HEK293T (cell line): ENCODE data around the gene PCDHGC4.

Source experiments
- CTCF ChIA-PET: fragments of 350-600 bp; formaldehyde crosslinking; extraction: SDS; loops from one replicate; lab custom pipeline; 2021; ENCODE audit warnings: antibody characterized with exemption, inconsistent platforms; lab: Yijun Ruan, JAX
- POLR2A ChIA-PET: fragments of 350-600 bp; formaldehyde crosslinking; extraction: SDS; loops from one replicate; lab custom pipeline; 2020; ENCODE audit warnings: antibody characterized with exemption, inconsistent platforms; lab: Yijun Ruan, JAX
- DNase-seq: peaks from one replicate; pipeline ENCODE4 v3.0.0; 2012; ENCODE audit warnings: mixed read lengths; ENCODE audit errors: extremely low spot score
- ARNT ChIP-seq: fragments of 450-650 bp; IDR thresholded peaks from 2 replicates; pipeline ENCODE4 v1.6.1; 2017; ENCODE audit warnings: mild to moderate bottlenecking
- BHLHE40 ChIP-seq: fragments of 450-650 bp; IDR thresholded peaks from 2 replicates; pipeline ENCODE4 v1.6.1; 2016; ENCODE audit warnings: mild to moderate bottlenecking, moderate library complexity, borderline replicate concordance
- CTBP1 ChIP-seq: fragments of 450-650 bp; IDR thresholded peaks from 2 replicates; pipeline ENCODE4 v1.6.1; 2016; ENCODE audit warnings: borderline replicate concordance
- ELF4 ChIP-seq: fragments of 450-650 bp; IDR thresholded peaks from 2 replicates; pipeline ENCODE4 v1.6.1; 2017; ENCODE audit warnings: antibody characterized with exemption
- FOXA1 ChIP-seq: fragments of 450-650 bp; IDR thresholded peaks from 2 replicates; pipeline ENCODE4 v1.6.1; 2016; ENCODE audit warnings: mild to moderate bottlenecking
- FOXK2 ChIP-seq: fragments of 450-650 bp; IDR thresholded peaks from 2 replicates; pipeline ENCODE4 v1.6.1; 2016; ENCODE audit warnings: mild to moderate bottlenecking
- FOXM1 ChIP-seq: fragments of 450-650 bp; IDR thresholded peaks from 2 replicates; pipeline ENCODE4 v1.6.1; 2017; ENCODE audit warnings: mild to moderate bottlenecking, borderline replicate concordance
- HDGF ChIP-seq: fragments of 450-650 bp; IDR thresholded peaks from 2 replicates; pipeline ENCODE4 v1.6.1; 2017; ENCODE audit warnings: antibody characterized with exemption, borderline replicate concordance
- L3MBTL2 ChIP-seq: fragments of 450-650 bp; conservative IDR thresholded peaks from 2 replicates; pipeline ENCODE4 v1.6.1; 2016; ENCODE audit warnings: mild to moderate bottlenecking
- LEF1 ChIP-seq: fragments of 450-650 bp; IDR thresholded peaks from 2 replicates; pipeline ENCODE4 v1.6.1; 2017; ENCODE audit warnings: mild to moderate bottlenecking, borderline replicate concordance
- NFRKB ChIP-seq: fragments of 450-650 bp; IDR thresholded peaks from 2 replicates; pipeline ENCODE4 v1.6.1; 2016; ENCODE audit warnings: mild to moderate bottlenecking, moderate library complexity
- PKNOX1 ChIP-seq: fragments of 450-650 bp; IDR thresholded peaks from 2 replicates; pipeline ENCODE4 v1.6.1; 2016
- SP1 ChIP-seq: fragments of 450-650 bp; IDR thresholded peaks from 2 replicates; pipeline ENCODE4 v1.6.1; 2017
- SUZ12 ChIP-seq: fragments of 450-650 bp; IDR thresholded peaks from 2 replicates; pipeline ENCODE4 v1.6.1; 2016; ENCODE audit warnings: mild to moderate bottlenecking
- TARDBP ChIP-seq: fragments of 450-650 bp; IDR thresholded peaks from 2 replicates; pipeline ENCODE4 v1.6.1; 2016
- ZNF384 ChIP-seq: fragments of 450-650 bp; IDR thresholded peaks from 2 replicates; pipeline ENCODE4 v1.6.1; 2016

The PCDHGC4 gene

GRCh38 chr5:141501761-141502160 lies 16.9 kb downstream of the PCDHGC4 start:
- TF ChIP-seq PKNOX1 (no peak), FOXM1 (no peak), ARNT (no peak), HDGF (no peak), SP1 (no peak), FOXK2 (no peak), ZNF384 (no peak), ELF4 (no peak), BHLHE40 (no peak), SUZ12 (no peak), NFRKB (no peak), CTBP1 (no peak), FOXA1 (no peak), L3MBTL2 (no peak), TARDBP (no peak), LEF1 (no peak)
- DNase-seq: no peak
- CTCF ChIA-PET: no interaction called here
- POLR2A ChIA-PET: no interaction called here

GRCh38 chr5:141503681-141504080 lies 18.9 kb downstream of the PCDHGC4 start:
- POLR2A ChIA-PET: no interaction called here
- TF ChIP-seq LEF1: no peak
- TF ChIP-seq BHLHE40: no peak
- TF ChIP-seq FOXK2: no peak
- no peak for TF ChIP-seq ZNF384
- no peak for TF ChIP-seq FOXA1
- TF ChIP-seq SP1: no peak
- TF ChIP-seq PKNOX1: no peak
- TF ChIP-seq NFRKB: no peak
- TF ChIP-seq TARDBP: no peak
- TF ChIP-seq L3MBTL2: no peak
- TF ChIP-seq ARNT: no peak
- TF ChIP-seq CTBP1: no peak
- TF ChIP-seq HDGF: no peak
- TF ChIP-seq ELF4: no peak
- TF ChIP-seq FOXM1: no peak
- TF ChIP-seq SUZ12: no peak
- CTCF ChIA-PET: no interaction called here
- no peak for DNase-seq

DNA sequence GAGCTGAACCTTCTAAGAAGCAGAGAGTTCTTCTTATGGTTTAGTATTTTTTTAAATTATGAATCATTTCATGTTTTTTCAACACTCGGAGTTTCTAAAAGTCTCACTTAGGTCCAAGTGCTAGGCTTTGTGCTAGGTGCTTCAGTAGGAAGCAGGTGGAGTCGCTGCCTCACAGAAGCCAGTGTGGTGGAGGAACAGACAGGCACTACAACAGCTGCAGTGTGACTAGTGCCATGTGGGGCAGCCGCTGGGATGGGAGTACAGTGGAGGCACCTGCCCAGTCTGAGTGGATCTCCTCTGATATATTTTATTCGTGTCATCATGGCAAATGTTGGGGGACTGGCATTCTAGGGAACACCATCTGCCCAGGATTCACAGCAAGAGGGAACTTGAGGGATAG lies 19.4 kb downstream of the PCDHGC4 start:
- TF ChIP-seq SP1 (no peak), BHLHE40 (no peak), ZNF384 (no peak), NFRKB (no peak), FOXM1 (no peak), HDGF (no peak)
- no peak for DNase-seq
- ChIA-PET CTCF (no interaction called here), POLR2A (no interaction called here)

- ChIA-PET CTCF (interaction anchor here (0.6 to 1.8 kb wide), 5 partner anchors 12 to 283 kb away, joined by 3 to 5 read pairs (median 4); partner anchors contain the start of genes PCDHB14 and PCDHGC3), POLR2A (no interaction called here)
- TF ChIP-seq CTBP1 (no peak), PKNOX1 (no peak)
Observed at GRCh38 chr5:141506381-141507155, 21.7 kb downstream of the PCDHGC4 start.

GRCh38 chr5:141507387-141508091 lies 22.7 kb downstream of the PCDHGC4 start:
- no peak for TF ChIP-seq NFRKB
- no peak for TF ChIP-seq FOXA1
- TF ChIP-seq ZNF384: no peak
- TF ChIP-seq FOXM1: no peak
- TF ChIP-seq ARNT: no peak
- ChIA-PET POLR2A (interaction anchor here (0.7 kb wide), 1 partner anchor 187 kb away, joined by 3 read pairs; the partner anchor contains the start of gene TAF7), CTCF (interaction anchor here (0.6 to 1.8 kb wide), 7 partner anchors 11 to 284 kb away, joined by 3 to 5 read pairs (median 3); partner anchors contain the start of genes PCDHB14 and PCDHGC3)
- DNase-seq: no peak

More at GRCh38 chr5:141506381-141507155, 21.7 kb downstream of the PCDHGC4 start:
- DNase-seq: no peak

DNA sequence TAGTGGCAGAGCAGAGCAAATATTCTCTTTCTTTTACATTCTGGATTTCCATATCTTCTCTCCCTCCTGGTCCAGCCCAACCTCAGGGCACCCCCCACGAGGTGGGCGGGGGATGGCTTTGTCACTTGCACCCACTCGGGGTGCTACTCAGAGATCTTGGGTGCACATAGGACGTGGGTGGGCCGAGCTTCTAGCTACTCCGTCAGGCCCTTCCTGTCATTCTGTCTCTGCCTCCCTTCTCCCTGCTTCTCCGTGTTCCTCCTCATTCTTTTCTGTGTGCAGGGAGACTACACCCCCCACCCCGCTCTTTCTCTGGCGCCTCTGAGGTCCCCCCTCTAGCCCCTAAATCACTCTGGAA lies 23.6 kb downstream of the PCDHGC4 start:
- TF ChIP-seq LEF1 (no peak), NFRKB (no peak), PKNOX1 (no peak), SUZ12 (no peak), TARDBP (no peak), ELF4 (no peak), ZNF384 (no peak), FOXK2 (no peak), ARNT (no peak), BHLHE40 (no peak), L3MBTL2 (no peak), FOXA1 (no peak), SP1 (no peak), HDGF (no peak)
- CTCF ChIA-PET: interaction anchor here (0.8 to 1.8 kb wide), 4 partner anchors 13 to 87 kb away, joined by 3 to 4 read pairs (median 3); partner anchors contain the start of genes PCDHGA11 and PCDHGC3
- POLR2A ChIA-PET: interaction anchor here (0.7 kb wide), 1 partner anchor 188 kb away, joined by 3 read pairs; the partner anchor contains the start of gene TAF7

More for the DNA sequence above, 23.6 kb downstream of the PCDHGC4 start:
- DNase-seq: no peak
